ENCODE results near the gene RDH13. TPM values are rescaled to one million over a fixed set of nuclear protein-coding genes. Genes with fewer than 3 reads are reported as not detected.

Gene RDH13
- total RNA-seq, 1 donor from 2014 or later, result 9.0 TPM

- Mint-ChIP-seq H3K36me3 (peaks cover 5% of the 10 kb centered on the region), H3K4me3 (peak overlapping the region; percentile 68), H3K27ac (peak overlapping the region; percentile 11), H3K27me3 (ENCODE audit: insufficient read depth, low read depth) (peaks cover 24% of the 10 kb centered on the region), H3K9me3 (no peaks in the 10 kb centered on the region), H3K4me1 (peaks cover 36% of the 10 kb centered on the region)
- no peak overlapping the region for H3K4me3 ChIP-seq
- H3K4me2 ChIP-seq, result no peak overlapping the region
- H3K4me1 ChIP-seq, result peaks cover 29% of the 10 kb centered on the region
- H3K27ac ChIP-seq, result no peak overlapping the region
- no peaks in the 10 kb centered on the region for H3K36me3 ChIP-seq
- peaks cover 38% of the 10 kb centered on the region for H3F3A ChIP-seq (ENCODE audit: low read depth)
- TF ChIP-seq EZH2 (IDR thresholded peaks at IDR 0.05), result no peak
- no peak for TF ChIP-seq EZH2phosphoT487 (IDR thresholded peaks at IDR 0.05)
- no peak for TF ChIP-seq CTCF (IDR thresholded peaks at IDR 0.05)
- DNase-seq (ENCODE audit: low spot score), result no peak
- peaks cover 3% of the 10 kb centered on the region for H3K79me2 ChIP-seq (ENCODE audit: low read depth)
- H4K20me1 ChIP-seq (ENCODE audit: low read depth), result peaks cover 53% of the 10 kb centered on the region
- peaks cover 19% of the 10 kb centered on the region for H3K27me3 ChIP-seq
- H3K9ac ChIP-seq, result no peak overlapping the region
- H3K9me3 ChIP-seq (ENCODE audit: low read depth), result no peaks in the 10 kb centered on the region
- no peak overlapping the region for H2AFZ ChIP-seq (replicated peaks)
These were observed 26.5 kb upstream of the RDH13 start for GRCh38 chr19:55089342-55089944.

- H3K36me3 Mint-ChIP-seq, result peaks cover 5% of the 10 kb centered on the region
- H3K4me3 Mint-ChIP-seq, result peak overlapping the region; percentile 91
- peak overlapping the region; percentile 68 for H3K4me3 ChIP-seq
- H3K27ac ChIP-seq, result no peak overlapping the region
- peaks cover 31% of the 10 kb centered on the region for H3K27me3 Mint-ChIP-seq (ENCODE audit: insufficient read depth, low read depth)
- H2AFZ ChIP-seq (replicated peaks), result no peak overlapping the region
- no peaks in the 10 kb centered on the region for H3K9me3 ChIP-seq (ENCODE audit: low read depth)
- H3K4me1 ChIP-seq, result peaks cover 29% of the 10 kb centered on the region
- peaks cover 3% of the 10 kb centered on the region for H3K79me2 ChIP-seq (ENCODE audit: low read depth)
- peaks cover 35% of the 10 kb centered on the region for H3F3A ChIP-seq (ENCODE audit: low read depth)
- H3K9ac ChIP-seq, result no peak overlapping the region
- peak overlapping the region; percentile 90 for H3K4me2 ChIP-seq
- H4K20me1 ChIP-seq (ENCODE audit: low read depth), result peaks cover 52% of the 10 kb centered on the region
- peak overlapping the region; percentile 67 for H3K27ac Mint-ChIP-seq
- H3K27me3 ChIP-seq, result peaks cover 26% of the 10 kb centered on the region
- DNase-seq (ENCODE audit: low spot score), result peak; percentile 92
- no peak for TF ChIP-seq EZH2 (IDR thresholded peaks at IDR 0.05)
- peak; percentile 87 for TF ChIP-seq CTCF (IDR thresholded peaks at IDR 0.05)
- peaks cover 40% of the 10 kb centered on the region for H3K4me1 Mint-ChIP-seq
- H3K9me3 Mint-ChIP-seq, result no peaks in the 10 kb centered on the region
- no peaks in the 10 kb centered on the region for H3K36me3 ChIP-seq
These were observed 25.8 kb upstream of the RDH13 start for GRCh38 chr19:55088543-55089341.

GRCh38 chr19:55088021-55088451, 25.1 kb upstream of the RDH13 start:
- Histone ChIP-seq H3K79me2 (ENCODE audit: low read depth) (peaks cover 3% of the 10 kb centered on the region), H3K9ac (peak overlapping the region; percentile 1), H3K27me3 (peaks cover 33% of the 10 kb centered on the region), H2AFZ (replicated peaks) (no peak overlapping the region), H3K4me2 (peak overlapping the region; percentile 90), H3K9me3 (ENCODE audit: low read depth) (no peaks in the 10 kb centered on the region), H3K27ac (no peak overlapping the region), H3K36me3 (no peaks in the 10 kb centered on the region), H3K4me1 (peaks cover 29% of the 10 kb centered on the region), H3K4me3 (peak overlapping the region; percentile 68), H3F3A (ENCODE audit: low read depth) (peaks cover 39% of the 10 kb centered on the region), H4K20me1 (ENCODE audit: low read depth) (peaks cover 56% of the 10 kb centered on the region)
- Mint-ChIP-seq H3K27ac (peak overlapping the region; percentile 67), H3K36me3 (peaks cover 5% of the 10 kb centered on the region), H3K4me1 (peaks cover 41% of the 10 kb centered on the region), H3K9me3 (no peaks in the 10 kb centered on the region), H3K27me3 (ENCODE audit: insufficient read depth, low read depth) (peaks cover 35% of the 10 kb centered on the region), H3K4me3 (peak overlapping the region; percentile 91)
- no peak for DNase-seq (ENCODE audit: low spot score)
- TF ChIP-seq CTCF (IDR thresholded peaks at IDR 0.05) (no peak), EZH2phosphoT487 (IDR thresholded peaks at IDR 0.05) (no peak), EZH2 (IDR thresholded peaks at IDR 0.05) (no peak)

All from neural progenitor cell (in vitro differentiated cells).